Ureter (tissue), 1 donor: ENCODE data around the gene REM1. TPM values are rescaled to one million over a fixed set of nuclear protein-coding genes. Genes with fewer than 3 reads are reported as not detected.
"Not testable (repeated sequence)": the region's sequence is repeated elsewhere in the genome, so short reads cannot be mapped to it uniquely, and the experiment has no call there.

ENCODE experiments used
- DNase-seq: peaks from one replicate; pipeline ENCODE4 v3.0.0-alpha.2; 2020; ENCODE audit warnings: low spot score
- total RNA-seq: library from RNA; stranded (reverse); gene quantifications from one replicate; pipeline ENCODE4 v1.2.4, GENCODE V29; 2023
- donor health status: DM: yes; HTN: yes; CAD: no.

Gene REM1
- total RNA-seq, 1 donor from 2014 or later = 8.6 TPM

DNA sequence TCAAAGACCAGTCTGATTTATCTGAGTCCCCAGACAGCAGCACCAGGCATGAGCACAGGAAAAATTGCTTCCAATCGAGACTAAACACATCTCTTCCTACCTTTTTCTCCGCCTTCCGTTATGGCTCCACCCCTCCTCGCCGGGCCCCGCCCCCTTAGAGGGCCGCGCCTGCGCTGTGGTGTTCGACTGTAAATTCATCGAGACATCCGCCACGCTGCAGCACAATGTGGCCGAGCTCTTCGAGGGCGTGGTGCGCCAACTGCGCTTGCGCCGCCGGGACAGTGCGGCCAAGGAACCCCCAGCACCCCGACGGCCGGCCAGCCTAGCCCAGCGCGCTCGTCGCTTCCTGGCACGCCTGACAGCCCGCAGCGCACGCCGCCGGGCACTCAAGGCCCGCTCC, 8.9 kb downstream of the REM1 start:
- no peak for DNase-seq

DNA sequence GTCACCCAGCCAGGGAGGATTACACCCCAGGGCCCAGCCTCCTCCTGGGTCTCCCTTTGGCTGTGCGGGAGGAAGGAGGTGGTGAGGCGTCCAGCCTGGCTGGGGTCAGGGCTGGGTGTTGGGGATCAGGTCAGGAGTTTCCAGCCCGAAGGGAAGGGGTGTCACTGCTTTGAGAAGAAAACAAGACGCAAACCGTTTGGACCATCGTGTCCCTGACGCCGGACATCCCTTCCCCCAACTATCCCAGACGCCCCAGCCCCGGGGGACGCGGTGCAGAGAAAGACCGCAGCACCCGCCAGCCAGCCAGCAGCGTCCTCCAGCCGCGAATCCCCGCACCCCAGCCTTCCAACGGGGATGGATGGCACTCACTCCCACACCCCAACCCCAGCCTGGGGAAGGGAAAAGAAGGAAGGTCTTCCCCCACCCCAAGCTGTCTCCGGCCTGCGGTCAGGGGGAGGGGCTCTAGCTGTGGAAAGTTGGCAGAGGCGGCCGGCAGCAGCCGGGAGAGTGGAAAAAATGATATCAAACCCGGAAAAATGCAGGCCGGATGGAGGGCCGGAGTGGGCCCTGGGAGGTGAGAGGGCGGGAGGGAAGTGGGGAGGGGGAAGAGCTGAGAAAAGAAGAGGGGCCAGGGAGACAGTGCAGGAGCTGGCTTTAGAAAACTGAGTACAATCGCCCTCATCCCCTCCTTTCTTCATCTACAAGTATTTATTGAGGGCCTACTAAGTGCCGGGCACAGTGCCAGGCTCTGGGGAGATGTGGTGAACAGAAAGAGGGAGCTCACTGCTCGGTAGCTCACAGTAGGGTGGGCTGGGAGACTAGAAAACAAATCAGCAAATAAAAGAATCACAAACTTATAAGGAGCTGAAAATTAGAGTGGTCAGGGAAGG, 10.6 kb downstream of the REM1 start:
- DNase-seq = peak; percentile 78

DNA sequence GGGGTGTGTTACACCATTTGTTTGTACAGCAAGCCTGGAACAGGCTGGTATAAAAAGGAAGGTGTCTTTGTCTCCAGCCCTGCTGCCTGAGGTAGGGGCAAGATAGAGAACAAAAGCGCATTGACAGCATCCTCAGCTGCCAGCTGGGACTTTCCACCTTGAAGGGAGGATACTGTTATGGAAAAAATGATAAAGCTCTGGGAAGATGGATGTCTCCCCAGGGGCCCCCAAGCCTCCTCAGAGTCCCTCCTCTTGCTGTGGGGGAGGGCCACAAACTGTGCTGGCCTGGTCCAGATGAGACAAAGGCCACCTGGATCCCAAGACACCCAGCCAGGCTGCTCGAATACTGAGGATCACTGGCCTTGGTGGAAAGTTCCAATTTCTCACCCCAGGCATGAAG, 13.0 kb downstream of the REM1 start:
- DNase-seq = no peak

DNA sequence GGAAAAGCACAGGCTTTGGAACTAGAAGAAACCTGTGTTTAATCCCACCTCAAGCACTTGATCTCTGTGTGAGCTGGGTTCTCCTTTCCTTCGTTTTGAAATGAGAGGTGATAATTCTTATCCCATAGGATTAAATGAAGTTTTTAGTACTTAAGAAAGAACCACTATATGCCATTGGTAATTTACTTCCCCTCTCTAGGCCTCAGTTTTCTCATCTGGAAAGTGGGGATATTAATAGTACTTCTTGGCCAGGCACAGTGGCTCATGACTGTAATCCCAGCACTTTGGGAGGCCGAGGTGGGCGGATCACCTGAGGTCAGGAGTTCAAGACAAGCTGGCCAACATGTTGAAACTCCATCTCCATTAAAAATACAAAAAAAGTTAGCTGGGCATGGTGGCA, 14.1 kb downstream of the REM1 start:
- no peak for DNase-seq

DNA sequence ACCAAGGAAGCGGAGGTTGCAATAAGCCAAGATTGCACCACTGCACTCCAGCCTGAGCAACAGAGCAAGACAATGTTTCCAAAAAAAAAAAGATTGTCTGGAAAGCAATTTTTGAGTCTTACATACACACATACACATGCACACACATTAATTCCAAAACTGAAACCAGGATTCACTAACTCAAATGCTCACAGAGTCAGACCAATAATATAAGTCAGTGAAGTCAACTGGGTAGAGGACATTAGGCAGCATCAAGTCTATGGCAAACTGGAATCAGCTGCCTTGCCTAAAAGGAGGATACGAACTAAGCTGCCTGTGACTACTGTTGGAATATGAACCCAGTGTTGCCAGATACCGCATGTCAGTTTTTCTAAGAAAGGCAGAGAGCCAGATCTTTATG, 15.7 kb downstream of the REM1 start:
- DNase-seq = no peak

DNA sequence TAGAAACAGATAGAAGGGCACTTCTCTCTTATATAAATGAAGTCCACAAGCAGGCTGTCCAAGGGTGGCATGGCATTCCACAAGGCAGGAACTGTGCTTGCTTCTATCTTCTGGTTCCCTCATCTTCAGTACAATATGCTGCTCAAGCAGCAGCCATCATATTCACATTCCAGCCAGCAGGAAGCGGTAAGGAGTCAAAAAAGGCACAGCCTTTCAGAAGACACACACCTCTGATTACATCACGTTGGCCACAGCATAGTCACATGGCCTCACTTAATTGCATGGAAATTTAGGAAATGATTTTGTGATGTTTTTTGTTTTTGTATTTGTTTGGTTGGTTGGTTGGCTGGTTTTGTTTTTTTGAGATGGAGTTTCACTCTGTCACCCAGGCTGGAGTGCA, 19.0 kb downstream of the REM1 start:
- DNase-seq = no peak

DNA sequence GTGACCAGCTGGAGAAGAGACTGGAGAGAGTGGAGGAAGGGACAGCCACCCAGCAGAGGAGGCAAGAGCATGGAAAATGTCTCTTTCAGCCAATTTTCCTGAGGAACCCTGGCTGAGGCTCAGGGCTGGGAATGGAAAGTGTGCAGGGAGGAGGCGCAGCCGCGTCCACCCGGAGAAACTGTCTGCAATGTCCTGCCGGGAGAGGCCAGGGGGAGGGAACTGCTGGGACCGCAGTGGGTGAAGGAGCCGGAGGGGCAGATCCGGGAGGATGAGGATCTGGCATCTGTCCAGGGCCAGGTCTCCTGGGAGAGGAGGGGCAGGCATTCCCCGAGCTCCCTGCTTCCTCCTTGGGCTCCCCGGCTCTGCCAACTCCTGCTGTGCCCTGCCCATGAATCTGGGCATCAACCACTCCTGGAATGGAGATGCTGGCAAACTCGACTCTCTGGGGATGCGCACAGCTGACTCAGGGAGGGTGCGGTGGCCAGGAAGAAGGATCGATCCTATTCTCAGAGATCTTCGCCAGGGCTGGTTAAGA, 21.7 kb downstream of the REM1 start:
- DNase-seq = peak; percentile 83

DNA sequence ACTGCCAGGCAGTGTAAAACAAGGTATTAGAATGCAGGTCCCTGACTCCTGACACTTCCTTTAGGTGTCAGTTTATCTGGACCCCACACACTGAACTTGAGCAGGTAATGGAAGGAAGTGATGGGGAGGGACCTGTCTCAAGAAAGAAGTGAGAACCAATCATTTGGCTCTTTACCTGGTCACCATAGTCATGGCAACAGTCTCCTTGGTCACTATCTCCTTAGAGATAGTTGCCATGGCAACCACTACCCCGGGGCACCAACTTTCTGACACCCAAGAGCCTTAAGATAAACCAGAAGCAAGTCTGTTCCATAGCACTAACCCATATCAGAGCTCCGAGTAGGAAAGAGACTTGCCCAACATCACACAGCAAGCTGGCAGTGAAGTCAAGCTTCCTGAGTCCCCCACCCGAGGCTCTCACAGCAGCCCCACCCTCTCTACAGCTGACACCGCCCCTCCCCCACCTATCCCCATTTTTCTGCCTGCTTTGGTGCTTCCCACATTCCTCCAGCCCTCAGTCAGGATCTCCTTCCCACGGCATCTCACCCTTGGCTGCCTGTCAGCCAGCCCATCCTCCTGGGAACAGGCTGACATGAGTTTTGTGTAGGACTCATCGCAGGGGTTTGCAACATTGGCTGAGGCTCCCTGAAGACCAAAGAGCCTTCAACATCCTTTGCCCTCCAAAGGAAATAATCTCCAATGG, 22.9 kb downstream of the REM1 start:
- DNase-seq = no peak

DNA sequence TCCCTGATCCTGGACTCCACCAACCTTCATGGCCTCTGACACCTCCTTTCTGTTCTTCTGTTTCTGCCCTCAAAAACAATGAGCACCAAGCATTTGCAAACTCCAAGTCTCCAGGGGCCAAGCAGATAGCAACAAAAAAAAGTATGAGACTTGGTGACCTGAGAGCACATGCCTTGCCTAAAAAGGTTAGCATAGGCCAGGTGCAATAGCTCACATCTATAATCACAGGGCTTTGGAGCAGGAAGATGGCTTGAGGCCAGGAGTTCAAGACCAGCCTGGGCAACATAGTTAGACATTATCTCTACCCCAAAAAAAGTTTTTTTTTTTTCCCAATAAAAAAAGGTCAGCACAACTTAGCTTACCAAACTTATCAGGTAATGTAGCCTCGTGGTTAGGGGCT, 25.4 kb downstream of the REM1 start:
- DNase-seq = no peak

DNA sequence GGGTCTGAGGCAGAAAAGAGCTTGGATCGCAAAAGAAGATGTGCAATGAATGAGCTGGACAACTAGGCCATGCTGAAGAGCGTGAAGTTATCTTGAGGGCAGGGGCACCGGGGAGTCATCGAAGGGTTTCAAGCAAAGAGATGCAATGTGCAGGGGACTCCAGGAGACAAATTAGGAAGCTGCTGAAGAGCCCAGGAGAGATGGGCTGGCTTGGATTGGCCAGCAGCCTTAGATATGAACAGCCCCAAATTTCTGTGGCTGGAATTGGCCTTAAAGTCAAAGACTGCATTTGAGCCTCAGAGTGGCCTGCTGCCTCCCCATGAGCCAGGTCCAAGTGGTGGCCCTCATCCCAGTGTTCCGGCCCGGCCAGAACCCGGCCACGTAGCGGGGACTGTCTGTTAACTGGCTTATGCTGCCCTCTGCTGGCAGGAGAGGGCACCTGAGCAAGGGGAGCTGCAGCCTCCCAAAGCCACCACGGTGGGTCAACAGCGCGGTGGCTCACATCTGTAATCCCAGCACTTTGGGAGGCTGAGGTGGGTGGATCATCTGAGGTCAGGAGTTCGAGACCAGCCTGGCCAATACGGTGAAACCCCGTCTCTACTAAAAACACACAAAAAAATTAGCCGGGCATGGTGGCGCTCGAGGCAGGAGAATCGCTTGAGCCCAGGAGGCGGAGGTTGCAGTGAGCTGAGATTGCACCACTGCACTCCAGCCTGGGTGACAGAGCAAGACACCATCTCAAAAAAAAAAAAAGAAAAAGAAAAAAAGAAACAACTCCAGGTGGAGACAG, 28.0 kb downstream of the REM1 start:
- DNase-seq = peak; percentile 88

DNA sequence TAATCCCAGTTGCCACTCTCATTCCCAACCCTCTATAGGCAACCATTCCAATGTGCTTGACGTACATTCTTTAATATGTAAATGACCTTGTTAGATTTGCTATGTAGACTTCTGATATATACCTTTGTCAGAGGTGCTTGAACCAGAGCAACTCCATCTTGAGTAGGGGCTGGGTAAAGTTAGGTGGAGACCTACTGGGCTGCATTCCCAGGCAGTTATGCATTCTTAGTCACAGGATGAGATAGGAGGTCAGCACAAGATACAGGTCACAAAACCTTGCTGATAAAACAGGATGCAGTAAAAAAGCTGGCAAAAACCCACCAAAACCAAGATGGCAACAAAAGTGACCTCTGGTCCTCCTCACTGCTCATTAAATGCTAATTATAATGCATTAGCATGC, 30.8 kb downstream of the REM1 start:
- DNase-seq = no peak

DNA sequence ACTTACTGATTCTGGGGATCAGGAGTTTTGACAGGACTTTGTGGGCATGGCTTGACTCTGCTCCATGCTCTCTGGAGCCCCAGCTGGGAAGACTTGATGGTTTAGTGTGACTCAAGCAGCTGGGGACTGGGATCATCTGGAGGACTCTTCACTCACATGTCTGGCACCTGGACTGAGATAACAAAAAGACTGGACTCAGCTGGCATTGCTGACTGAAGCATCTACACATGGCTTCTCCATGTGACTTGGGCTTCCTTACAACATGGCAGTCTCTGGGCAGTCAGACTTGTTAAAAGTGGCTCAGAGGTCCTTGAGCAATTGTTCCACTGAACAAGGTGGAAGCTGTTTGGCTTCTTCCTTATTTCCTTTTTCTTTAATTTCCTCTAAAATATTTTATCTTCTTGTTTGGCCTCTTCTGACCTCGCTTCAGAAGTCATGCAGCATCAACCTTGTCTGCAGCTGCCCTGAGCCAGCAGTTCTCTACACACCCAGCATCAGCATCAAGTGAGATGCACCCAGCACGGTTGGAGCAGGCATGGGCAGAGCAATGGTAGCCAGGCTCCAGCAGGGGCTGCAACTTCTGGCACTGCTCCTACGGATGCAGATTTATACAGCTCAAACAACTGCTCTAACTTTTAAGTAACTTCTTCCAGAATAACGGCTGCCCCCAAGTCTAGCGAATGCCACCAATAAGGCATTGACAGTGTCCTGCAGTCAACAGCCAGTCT, 33.6 kb downstream of the REM1 start:
- DNase-seq = no peak

DNA sequence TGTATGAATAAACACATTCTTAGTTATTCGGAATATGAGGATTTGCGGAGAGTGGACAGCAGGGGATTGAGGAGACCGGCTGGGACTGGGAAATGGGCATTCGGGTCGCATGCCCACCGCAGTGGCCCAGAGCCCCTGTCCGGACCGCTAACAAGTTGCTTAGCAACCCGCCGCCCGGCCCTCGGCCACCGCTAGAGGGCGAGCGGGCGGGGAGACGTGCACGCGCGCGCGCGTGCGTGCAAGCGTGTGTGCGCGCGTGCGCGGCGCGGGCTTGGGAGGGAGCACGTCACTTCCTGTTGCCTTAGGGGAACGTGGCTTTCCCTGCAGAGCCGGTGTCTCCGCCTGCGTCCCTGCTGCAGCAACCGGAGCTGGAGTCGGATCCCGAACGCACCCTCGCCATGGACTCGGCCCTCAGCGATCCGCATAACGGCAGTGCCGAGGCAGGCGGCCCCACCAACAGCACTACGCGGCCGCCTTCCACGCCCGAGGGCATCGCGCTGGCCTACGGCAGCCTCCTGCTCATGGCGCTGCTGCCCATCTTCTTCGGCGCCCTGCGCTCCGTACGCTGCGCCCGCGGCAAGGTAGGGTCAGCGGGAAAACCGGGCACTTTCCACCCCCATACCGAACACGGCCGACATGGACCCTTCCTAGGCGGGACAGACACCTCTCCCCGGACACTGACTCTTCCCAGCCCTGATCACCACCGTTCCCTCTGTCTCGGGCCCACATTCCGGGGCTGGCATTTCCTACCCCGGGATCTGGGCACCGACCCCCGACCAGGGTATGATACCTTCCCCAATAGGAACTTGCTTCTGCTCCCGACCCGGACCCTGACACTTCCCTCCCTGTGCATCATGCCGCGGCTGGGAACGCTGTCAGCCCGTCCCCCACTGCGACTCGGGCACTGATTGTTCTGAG, 39.3 kb downstream of the REM1 start, which contains the start of gene HM13:
HM13 (plus strand) TSS at position 289 of the 918 bp plus-strand sequence; CDS start at position 399, 110 bp downstream.
- peak; percentile 93 for DNase-seq

DNA sequence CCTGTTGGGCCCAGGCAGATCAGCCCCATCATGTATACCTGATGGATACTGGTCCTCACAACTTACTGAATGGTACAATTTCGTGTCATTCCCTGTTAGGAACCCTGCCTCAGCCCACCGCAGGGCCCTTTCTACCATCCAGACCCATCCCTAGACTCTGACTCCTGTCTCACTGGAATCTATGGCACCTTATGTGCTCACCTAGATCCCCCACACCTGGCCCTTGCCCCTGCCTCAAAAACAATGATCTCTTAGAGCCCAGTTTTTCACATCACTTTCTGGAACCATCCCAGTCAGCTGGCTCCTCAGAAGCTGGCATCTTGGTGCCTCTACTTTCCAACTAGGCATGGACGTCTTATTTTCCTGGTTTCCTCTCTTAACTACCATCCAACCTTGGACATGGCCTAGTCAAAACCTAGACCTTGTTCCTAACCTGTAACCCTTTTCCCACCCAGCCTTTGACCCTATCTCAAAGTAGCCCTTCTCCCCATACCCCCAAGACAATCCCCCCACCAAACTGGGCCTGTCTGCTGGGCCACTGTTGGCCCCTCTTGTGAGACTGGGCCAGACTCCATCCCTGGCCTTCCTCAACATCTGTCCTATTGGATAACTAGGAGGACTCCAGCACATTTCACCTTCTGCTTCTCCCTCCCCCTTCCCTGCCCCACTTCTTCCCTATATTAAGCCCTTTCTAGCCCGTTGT, 40.1 kb downstream of the REM1 start:
- no peak for DNase-seq

DNA sequence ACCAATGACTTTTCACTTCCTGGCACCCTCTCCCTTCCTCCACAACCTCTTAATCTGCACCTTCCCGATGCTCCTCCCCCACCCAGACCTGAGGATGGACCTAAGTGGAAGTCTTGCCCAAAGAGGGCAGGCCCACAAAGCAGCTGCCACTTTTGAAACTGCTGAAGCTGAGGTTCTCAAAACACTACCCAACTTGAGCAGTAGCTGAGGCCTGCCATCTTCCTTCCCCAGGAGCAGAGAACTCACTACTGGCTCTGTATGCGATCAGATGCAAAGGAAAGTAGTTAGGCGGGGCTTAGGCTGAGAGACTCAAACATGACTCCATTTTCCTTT, 40.7 kb downstream of the REM1 start:
- DNase-seq = no peak

DNA sequence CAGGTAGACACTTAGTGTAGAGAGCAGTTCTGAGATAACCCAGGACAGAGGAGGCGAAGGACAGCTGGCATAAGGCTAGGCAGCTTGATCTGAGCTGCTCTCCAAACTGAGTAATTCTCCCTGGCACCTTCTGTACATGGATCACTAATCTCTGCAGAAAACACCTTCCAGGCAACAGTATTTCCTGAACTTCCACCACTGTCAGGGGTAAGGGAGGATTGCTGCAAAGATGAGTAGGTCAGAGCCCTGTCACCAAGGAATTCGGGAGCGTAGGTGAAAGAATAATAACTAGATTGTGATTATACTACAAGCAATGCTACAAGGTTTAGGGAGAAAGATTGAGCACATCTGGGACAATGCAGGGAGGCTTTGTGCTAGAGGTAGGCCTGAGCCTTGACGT, 41.1 kb downstream of the REM1 start:
- DNase-seq = no peak

DNA sequence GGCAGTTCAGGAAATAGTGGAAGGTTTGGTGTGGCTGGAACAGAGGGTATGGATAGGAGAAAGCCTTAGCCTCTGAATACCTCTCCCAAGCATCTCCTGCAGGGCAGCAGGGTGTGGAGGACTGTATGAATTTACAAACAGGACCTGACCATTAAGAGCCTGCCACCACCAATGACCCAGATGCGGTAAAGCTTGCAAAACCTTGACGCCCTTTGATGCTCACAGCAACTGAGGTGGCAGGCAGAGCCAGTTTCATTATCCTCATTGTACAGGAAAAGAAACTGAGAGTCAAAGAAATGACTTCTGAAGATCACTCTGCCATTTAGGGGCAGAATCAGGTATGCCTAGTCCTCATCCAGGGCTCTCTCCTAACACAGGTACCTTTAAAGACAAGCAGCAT, 41.6 kb downstream of the REM1 start:
- DNase-seq = no peak

DNA sequence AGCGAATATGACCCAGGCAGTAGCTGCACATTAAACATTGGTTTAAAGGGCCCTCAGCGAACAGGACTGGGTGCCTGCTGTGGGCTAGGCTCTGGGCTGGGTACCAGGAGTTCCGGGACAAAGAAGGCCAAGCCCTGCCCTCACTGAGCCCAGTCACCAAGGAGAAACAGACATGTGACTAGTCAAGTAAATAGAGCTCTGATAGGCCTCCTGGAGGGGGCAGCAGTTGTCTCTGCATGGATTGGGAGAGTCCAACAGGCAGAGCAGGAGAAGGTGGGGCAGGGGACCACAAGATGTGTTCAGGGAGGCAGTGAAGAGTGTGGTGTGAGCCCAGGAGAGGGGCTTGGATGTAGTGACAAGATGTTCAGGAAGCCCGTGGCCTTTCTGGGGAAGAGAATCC, 42.3 kb downstream of the REM1 start:
- DNase-seq = no peak

DNA sequence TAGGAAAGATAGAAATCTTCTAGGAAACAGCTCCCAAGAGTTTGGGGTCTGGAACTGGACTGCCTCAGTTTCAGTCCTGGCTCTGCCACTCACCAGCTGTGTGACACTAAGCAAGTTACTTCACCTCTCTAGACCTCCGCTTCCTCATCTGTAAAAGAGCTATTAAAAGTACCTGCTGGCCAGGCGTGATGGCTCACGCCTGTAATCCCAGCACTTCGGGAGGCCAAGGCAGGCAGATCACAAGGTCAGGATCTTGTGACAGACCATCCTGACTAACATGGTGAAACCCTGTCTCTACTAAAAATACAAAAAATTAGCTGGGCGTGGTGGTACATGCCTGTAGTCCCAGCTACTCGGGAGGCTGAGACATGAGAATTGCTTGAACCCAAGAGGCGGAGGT, 46.2 kb downstream of the REM1 start:
- DNase-seq = not testable (repeated sequence)

DNA sequence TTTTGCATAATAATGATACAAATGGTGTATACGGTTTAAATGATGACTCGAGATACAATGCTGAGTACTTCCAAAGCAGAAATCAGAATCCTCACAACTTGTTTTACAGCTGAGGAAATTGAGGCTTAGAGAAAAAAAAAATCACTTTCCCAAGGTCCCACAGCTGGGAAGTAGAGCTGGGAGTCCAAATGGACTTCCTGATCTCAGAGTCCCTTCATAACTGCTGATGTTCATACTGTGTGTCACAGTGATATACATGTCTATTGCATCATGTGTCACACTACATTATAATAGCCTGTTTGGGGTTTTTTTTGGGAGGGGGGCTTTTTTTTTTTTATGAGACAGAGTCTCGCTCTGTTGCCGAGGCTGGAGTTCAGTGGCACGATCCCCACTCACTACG, 47.6 kb downstream of the REM1 start:
- no peak for DNase-seq
